DMS53 treated with DMSO at 0.1 percent for 48 hours (cell line): ENCODE measurements around the gene PSMG2.
"Not testable (repeated sequence)": the region's sequence is repeated elsewhere in the genome, so short reads cannot be mapped to it uniquely, and the experiment has no call there.

Source experiments
- DNase-seq: peaks from one replicate; lab custom pipeline; 2025; ENCODE audit not compliant: unreplicated experiment; lab: John Stamatoyannopoulos, UW

The PSMG2 gene

DNA sequence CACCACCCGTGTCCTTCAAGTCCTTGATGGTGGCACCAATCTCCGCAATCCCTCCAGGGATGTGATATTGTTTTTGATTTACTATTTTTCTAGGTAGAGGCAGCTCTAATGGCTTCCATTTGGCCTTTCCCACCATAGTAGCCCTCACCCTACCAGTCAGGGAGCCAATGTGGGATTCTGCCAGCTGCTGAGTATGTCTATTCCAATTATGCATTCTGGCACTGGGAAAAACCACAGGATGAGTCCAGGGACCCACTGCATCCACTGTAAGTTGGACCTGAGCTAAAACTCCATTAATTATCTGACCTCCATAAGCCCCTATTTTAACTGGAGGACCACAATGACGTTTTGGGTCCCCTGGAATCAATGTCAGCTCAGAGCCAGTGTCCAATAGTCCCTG lies 55.7 kb downstream of the PSMG2 start:
- DNase-seq: not testable (repeated sequence)

DNA sequence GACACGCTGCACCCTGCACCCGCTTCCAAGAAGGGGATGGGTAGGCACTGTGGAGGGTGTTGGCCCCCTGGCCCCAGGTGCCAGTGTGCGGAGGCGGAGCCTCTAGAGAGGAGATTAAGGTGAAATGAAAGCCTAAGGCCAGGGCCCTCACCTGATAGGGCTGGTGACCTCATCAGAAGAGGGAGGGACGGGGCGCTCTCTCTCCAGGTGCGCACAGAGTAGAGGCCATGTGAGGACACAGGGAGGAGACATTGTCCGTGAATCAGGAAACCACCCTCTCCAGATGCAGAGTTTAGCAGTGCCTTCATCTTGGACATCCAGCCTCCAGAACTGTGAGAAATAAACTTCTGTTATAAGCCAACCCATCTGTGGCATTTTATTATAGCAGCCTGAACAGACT lies 62.3 kb downstream of the PSMG2 start:
- no peak for DNase-seq

DNA sequence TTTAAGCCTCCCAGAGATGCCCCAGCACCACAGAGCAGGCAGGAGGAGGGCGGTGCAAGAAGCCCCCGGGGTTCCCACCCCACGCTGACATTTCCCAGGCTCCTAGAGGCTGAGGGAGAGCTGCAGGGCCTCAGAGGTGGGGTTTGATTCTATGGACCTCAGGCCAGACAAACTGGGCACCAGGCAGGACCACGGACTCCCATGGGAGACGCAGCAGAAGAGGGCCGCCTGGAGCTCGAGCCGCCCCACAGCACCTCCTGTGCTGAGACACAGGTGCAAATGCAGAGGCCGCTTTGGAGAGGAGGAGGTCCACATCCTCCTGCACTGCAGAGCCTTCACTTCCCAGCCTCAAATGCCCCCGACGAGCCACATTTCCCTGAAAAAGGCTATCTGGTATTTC lies 62.7 kb downstream of the PSMG2 start:
- DNase-seq: no peak

DNA sequence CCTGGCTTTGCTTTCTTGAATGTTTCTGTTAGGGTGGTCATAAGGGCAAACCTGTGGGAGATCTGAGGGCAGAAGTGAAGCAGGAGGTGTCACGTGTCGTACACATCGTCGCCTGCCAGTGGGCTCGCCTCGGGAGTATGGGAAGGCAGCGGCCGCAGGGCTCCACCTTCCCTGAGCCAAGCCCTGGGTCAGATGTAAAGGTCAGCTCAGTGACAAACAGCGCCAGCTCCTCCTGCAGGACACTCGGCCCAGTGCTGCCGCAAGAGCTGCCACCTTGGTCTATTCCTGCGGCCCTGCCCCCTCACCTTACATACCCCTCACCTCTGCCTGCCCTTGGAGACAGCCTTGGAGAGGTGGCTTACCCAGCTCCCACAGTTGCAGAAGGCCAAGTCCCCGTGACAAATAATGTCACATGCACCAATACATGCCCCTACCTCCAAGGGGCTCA lies 64.2 kb downstream of the PSMG2 start:
- no peak for DNase-seq

DNA sequence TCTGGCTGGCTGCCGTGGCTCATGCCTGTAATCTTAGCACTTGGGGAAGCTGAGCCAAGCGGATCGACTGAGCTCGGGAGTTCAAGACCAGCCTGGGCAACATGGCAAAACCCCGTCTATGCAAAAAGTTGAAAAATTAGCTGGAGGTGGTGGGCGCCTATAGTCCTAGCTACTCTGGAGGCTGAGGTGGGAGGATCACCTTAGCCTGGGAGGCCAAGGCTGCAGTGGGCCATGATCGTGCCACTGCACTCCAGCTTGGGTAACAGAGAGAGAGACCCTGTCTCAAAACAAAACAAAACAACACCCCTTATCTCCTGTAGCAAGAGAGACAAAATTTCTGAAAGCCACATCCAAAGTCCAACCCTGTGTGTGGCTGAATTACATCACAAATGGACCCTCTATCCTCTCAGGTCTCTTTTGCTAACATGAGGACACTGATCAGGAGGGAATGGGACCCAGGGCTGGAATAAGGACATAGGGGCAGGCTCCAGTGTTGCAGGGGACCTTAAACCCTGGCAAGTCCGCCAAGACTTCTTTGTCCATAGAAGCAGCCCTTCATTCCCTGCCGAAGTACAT lies 64.8 kb downstream of the PSMG2 start:
- DNase-seq: no peak

DNA sequence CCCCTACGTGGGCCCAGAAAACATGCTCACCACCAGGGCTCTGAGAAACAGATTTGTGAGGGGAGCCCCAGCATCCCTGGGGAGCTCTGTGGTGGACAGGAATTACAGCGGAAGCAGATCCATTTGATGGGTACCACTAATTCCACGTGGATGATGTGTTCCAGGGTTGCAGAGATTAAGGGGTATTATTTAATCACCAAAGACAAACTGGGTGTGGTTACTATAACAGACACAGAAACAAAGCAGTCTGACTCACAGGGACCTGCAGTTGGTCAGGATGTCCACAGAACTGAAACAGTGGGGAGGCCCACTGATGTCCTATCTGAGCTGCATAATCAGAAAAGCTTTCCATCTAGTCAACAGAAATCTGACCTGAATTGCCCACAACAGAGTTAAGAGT lies 65.8 kb downstream of the PSMG2 start:
- no peak for DNase-seq

DNA sequence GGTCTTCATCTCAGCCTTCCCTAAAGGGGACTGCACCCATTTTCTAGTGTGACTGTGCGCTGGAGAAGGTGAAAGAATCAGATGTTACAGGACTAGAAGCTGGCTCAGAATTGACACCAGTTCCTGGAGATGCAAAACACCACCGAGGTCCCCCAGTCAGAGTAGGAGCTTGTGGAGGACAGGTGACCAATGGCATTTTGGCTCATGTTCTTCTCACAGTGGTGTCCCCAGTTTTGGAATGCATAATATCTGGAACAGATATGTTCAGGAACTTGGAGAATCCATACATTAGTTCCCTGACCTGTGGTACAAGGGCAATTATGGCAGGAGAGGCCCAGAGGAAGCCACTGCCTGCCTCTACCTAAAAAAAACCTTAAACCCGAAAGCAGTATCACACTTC lies 66.3 kb downstream of the PSMG2 start:
- no peak for DNase-seq

DNA sequence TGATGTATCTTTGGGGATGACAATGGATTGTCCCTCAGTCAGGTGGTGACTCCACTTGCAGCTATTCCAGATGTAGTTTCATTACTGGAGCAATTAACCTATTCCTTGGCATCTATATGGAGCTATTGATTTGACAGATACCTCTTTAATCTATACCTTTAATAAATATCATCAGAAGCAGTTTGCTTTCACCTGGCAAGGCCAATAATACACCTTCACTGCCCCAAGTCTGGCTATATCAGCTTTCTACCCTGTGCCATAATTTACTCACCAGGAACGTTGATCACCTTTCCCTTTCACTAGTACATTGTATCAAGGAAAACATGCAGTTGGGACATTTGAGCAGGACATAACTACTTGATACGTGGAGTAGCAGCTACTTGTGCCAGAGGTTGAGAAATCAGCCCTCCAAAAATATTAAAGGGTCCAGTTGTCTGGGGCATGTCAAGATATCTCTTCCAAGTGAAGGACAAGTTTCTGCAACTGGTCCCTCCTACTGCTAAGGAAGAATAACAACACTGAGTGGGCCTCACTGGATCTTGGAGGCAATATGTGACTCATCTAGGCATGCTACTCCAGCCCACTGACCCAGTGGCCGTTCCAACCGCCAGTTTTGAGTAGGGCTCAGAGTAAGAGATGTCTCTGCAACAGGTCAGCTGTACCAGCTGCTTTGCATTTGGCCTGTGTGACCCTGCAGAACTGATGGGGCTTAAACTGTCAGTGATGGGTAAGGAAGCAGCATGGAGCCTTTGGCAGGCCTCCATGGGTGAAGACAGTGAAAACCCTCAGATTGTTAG lies 67.0 kb downstream of the PSMG2 start:
- DNase-seq: no peak

DNA sequence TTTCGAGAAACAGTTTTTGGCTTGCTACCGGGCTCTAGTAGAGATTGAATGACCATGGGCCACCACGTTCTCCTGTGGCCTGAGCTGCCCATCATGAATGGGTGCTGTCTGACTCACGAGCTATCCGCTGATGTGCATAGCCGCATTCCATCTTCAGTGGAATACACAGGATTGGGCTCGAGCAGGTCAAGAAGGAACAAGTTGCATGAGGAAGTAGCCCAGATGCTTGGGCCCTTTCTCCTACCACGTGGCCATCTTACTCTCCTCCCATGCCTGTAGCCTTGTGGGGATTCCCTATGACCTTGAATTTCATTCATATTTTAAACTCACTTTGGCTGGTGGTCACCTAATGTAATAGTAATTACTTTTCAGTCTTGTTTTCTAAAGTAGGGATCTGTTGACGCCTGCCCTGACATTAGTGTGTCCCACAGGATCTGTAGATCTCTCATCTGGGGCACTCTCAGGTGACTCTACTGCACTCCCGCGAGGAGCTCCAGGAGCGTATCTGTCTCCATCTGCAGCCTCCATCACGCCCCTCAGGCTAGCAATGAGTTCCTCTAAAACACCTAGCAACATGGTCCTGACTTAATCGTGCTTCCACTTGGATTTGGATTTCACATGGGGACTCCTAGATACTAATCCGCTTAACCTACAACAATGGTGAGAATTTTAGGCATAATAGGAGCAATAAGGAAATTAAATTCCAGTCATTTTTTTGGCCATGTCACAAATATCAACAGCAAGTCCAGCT lies 67.8 kb downstream of the PSMG2 start:
- DNase-seq: no peak

DNA sequence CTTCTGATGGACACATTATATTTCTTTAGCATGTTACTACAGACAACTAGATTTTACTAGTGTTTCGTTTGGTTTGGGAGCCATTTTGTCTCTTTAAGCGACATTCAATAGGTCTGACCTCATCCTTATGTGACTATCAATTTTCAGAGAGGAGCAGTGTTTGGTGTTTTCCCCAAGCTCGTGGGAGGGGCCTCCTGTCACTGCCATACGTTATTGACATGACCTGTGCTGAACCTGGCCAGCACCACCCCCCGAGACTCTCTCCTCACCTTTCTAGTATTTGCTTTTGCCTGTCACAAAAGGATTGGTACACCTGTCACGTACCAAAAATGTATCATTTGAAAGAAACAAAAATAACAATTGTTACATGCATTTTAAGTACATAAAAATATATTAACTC lies 69.3 kb downstream of the PSMG2 start:
- no peak for DNase-seq

DNA sequence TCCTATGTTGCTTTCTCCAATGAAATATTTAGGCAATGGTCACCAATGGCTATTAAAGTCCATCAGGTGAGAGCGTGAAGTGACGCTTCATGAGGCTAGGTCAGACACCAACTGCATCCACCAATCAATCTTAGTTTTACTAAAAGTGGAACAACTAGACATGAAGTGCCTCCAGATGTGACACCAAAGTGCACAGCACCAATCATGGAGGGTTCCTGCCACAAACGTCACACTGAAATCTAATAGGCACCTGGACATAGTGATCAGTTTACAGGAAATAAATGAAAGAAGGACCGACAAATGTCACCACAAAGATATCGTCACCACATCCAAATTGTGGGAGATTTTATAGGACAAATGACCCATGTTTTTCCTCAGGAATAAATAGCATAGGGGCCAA lies 70.5 kb downstream of the PSMG2 start:
- DNase-seq: no peak

DNA sequence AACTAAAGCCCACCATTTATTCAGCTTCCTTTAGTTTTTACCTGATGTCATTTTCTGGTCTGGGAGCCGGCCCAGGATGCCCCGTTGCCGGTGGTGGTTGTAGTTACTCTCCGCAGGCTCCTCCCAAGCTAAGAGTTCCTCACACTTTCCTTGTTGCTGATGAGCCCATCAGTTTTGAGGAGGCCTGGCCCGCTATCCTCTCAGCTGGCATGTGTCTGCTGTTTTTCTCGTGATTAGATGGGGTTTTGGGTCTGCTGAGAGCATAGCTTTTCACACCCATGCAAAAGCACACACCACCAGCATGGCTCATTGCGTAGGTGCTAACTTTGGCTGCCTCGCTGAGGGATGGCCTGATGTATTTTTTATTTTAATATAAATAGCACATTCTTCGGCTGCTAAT lies 72.1 kb downstream of the PSMG2 start:
- DNase-seq: no peak
